GM12878 (cell line): ENCODE results near the gene LTB. TPM values are rescaled to one million over a fixed set of nuclear protein-coding genes. Genes with fewer than 3 reads are reported as not detected.

Source experiments
- CEBPB ChIP-seq, 2 experiments: fragments of 150-350 bp in 1 of 2; IDR thresholded peaks; 2 replicates each; pipeline ENCODE4 v1.6.1; 2012 to 2014; ENCODE audit warnings: low read depth in 2 of 2, low read length in 2 of 2, borderline replicate concordance in 1 of 2, inconsistent platforms in 1 of 2
- CREB1 ChIP-seq: IDR thresholded peaks from 2 replicates; pipeline ENCODE4 v1.6.1; 2012; ENCODE audit warnings: low read depth, mild to moderate bottlenecking, inconsistent platforms
- CREM ChIP-seq: IDR thresholded peaks from 2 replicates; pipeline ENCODE4 v1.6.1; 2014; ENCODE audit warnings: antibody characterized with exemption, low read depth
- E2F8 ChIP-seq: fragments of 450-650 bp; IDR thresholded peaks from 2 replicates; pipeline ENCODE4 v1.6.1; 2018; ENCODE audit warnings: mild to moderate bottlenecking, low read depth, moderate library complexity; ENCODE audit not compliant: partially characterized antibody
- EZH2 ChIP-seq: IDR thresholded peaks from 2 replicates; pipeline ENCODE4 v1.6.1; 2012; ENCODE audit warnings: low read depth, mild to moderate bottlenecking, control low read depth, inconsistent platforms, low read length, borderline replicate concordance; ENCODE audit not compliant: control insufficient read depth
- FOS ChIP-seq: IDR thresholded peaks from 3 replicates; pipeline ENCODE4 v1.6.1; 2011; ENCODE audit warnings: borderline replicate concordance; ENCODE audit not compliant: insufficient read length; ENCODE audit errors: extremely low read depth
- FOXM1 ChIP-seq: IDR thresholded peaks from 2 replicates; pipeline ENCODE4 v1.6.1; 2012; ENCODE audit warnings: low read depth, mild to moderate bottlenecking, inconsistent platforms, low read length, moderate library complexity
- LARP7 ChIP-seq: fragments of 450-650 bp; IDR thresholded peaks from 2 replicates; pipeline ENCODE4 v1.6.1; 2017; ENCODE audit warnings: mild to moderate bottlenecking
- MTA2 ChIP-seq: fragments of 450-650 bp; IDR thresholded peaks from 2 replicates; pipeline ENCODE4 v1.6.1; 2016; ENCODE audit warnings: low read depth, mild to moderate bottlenecking, moderate library complexity
- NFYA ChIP-seq: IDR thresholded peaks from 2 replicates; pipeline ENCODE4 v1.6.1; 2011; ENCODE audit warnings: low read depth, mild to moderate bottlenecking, low read length, improper control_type of control experiment, borderline replicate concordance
- NR2F1 ChIP-seq: fragments of 450-650 bp; conservative IDR thresholded peaks from 2 replicates; pipeline ENCODE4 v1.6.1; 2017; ENCODE audit warnings: mild to moderate bottlenecking
- PAX5 ChIP-seq: IDR thresholded peaks from 2 replicates; pipeline ENCODE4 v1.6.1; 2011; ENCODE audit warnings: low read depth, low read length, borderline replicate concordance
- POLR2AphosphoS5 ChIP-seq: IDR thresholded peaks from 2 replicates; pipeline ENCODE4 v1.6.1; 2011; ENCODE audit warnings: mild to moderate bottlenecking, low read length, inconsistent platforms
- RELA ChIP-seq: fragments of 450-650 bp; IDR thresholded peaks from 2 replicates; pipeline ENCODE4 v1.8.0; 2014; ENCODE audit warnings: borderline replicate concordance; ENCODE audit not compliant: partially characterized antibody
- SIN3A ChIP-seq: IDR thresholded peaks from 2 replicates; pipeline ENCODE4 v1.6.1; 2012; ENCODE audit warnings: low read depth, low read length, improper control_type of control experiment
- SPI1 ChIP-seq: IDR thresholded peaks from 2 replicates; pipeline ENCODE4 v1.6.1; 2011; ENCODE audit warnings: low read depth, mild to moderate bottlenecking, low read length, moderate library complexity, borderline replicate concordance; ENCODE audit not compliant: insufficient read depth
- TCF7 ChIP-seq: IDR thresholded peaks from 2 replicates; pipeline ENCODE4 v1.6.1; 2014; ENCODE audit warnings: antibody characterized with exemption, borderline replicate concordance
- YY1 ChIP-seq: IDR thresholded peaks from 2 replicates; pipeline ENCODE4 v1.6.1; 2011; ENCODE audit warnings: low read depth, mild to moderate bottlenecking, low read length
- ZBTB4 ChIP-seq: fragments of 450-650 bp; formaldehyde crosslinking; IDR thresholded peaks from 2 replicates; pipeline ENCODE4 v1.4.0; 2022; ENCODE audit warnings: mild to moderate bottlenecking, moderate library complexity
- ZNF687 ChIP-seq: fragments of 450-650 bp; IDR thresholded peaks from 2 replicates; pipeline ENCODE4 v1.6.1; 2017; ENCODE audit warnings: mild to moderate bottlenecking, moderate library complexity
- polyA plus RNA-seq, 11 experiments: library from polyadenylated mRNA; depleted of rRNA in 4 of 11; unstranded in 6 of 11; stranded (reverse) in 5 of 11; fragments of >200 nt; fragmentation: Nextera tagmentation in 4 of 11; fragmentation: Illumina TruSeq in 1 of 11; extraction: Ambion mirVana in 4 of 11; extraction: Trizol in 1 of 11; gene quantifications; 1 replicate in 1 of 11; 2 replicates in 10 of 11; pipeline versions ENCODE4 v1.2.1 to v1.2.3, GENCODE V29; 2011 to 2016; ENCODE audit warnings: inconsistent platforms in 2 of 11, missing spikeins in 2 of 11, low read depth in 1 of 11
- total RNA-seq, 4 experiments: library from RNA; depleted of rRNA in 3 of 4; stranded (reverse); fragments of >200 nt in 3 of 4; fragmentation: Illumina TruSeq in 1 of 4; extraction: Trizol in 1 of 4; gene quantifications; 2 replicates each; pipeline versions ENCODE4 v1.2.1 to v1.2.3, GENCODE V29; 2013 to 2021

The LTB gene
- total and polyA plus RNA-seq, 10 of the 15 experiments (the other 5 are each of a cell fraction or from before 2014, with no cell fraction given) = 0.71 to 74.3 (median 20.0) TPM

GRCh38 chr6:31546958-31547726 lies 35.1 kb downstream of the LTB start, which contains the start of gene NFKBIL1 (continued):
- TF ChIP-seq ZBTB4 (CRISPR knock-in tag) = no peak
- TF ChIP-seq LARP7 = no peak
- TF ChIP-seq POLR2AphosphoS5 = peak; percentile 40; the same call in 1 of the 2 replicates
- TF ChIP-seq SPI1 = peak; percentile 65
- TF ChIP-seq FOS = no peak
- TF ChIP-seq NFYA = no peak
- TF ChIP-seq TCF7 = no peak
- peak; percentile 72 for TF ChIP-seq SIN3A
- TF ChIP-seq FOXM1 = 0 out of 2 replicates have a peak, but pooled peaks have one; percentile 34
- TF ChIP-seq PAX5 = no peak
- peak; percentile 93 for TF ChIP-seq CREM
- peak; percentile 96 for TF ChIP-seq CREB1
- TF ChIP-seq CEBPB (IDR thresholded peaks at IDR 0.05; ENCODE audit: borderline replicate concordance in 1 of 2, low read depth in 2 of 2, low read length in 2 of 2) = 0 out of 4 replicates have a peak, but pooled peaks of 1 of the 2 experiments have one; percentile 11
- TF ChIP-seq MTA2 = 0 out of 2 replicates have a peak, but pooled peaks have one; percentile 35
- no peak for TF ChIP-seq ZNF687
- TF ChIP-seq RELA = no peak
- TF ChIP-seq YY1 = peak; percentile 91
- no peak for TF ChIP-seq NR2F1
- no peak for TF ChIP-seq EZH2
- TF ChIP-seq E2F8 = peak; percentile 83
